ENCODE results near the gene DPP6. TPM values are rescaled to one million over a fixed set of nuclear protein-coding genes. Genes with fewer than 3 reads are reported as not detected.
"Not testable (repeated sequence)": the region's sequence is repeated elsewhere in the genome, so short reads cannot be mapped to it uniquely, and the experiment has no call there.

Gene DPP6
- not detected for total RNA-seq

DNA sequence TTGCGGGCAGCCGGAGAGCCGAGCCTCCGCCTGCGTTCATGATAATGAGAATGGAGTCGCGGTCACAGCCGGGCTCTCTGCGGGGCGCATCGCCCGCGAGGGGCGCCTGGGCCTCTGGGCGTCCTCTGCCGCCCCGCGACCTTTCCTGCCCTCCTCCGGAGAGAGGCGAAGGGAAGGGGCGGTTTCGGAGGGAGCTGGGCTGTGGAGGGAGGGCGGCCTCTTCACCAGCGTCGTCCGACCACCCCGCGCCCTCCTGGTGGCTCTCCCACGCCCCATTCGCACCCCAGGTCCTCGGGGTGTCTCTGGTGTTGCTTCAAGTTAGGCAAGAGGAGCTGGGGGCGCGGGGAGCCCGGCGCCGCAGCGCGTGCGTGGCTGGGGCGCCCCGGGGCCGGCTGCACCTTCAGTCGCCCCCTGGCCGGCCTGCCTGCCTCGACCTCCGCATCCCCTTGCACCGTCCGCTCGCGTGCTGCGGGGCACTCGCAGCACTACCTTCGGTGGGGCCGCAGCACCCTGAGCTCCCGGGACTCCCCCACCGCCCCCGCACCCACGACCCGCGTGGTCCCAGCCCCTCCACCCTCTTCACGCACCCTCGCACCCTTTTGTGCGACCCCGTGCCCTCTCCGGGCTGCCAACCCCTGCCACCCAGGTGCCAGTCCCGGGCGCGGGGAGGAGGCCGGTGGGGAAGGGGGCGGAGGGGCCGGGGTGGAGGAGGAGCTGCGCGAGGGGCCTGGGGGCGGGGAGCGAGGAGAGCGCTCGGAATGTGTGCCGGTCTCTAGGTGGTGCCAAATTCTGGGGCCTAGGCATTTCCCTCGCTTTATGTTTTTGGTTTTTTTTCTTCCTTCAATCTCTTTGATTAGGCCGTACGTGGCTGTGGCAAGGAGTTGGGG, at the start of gene DPP6:
Gene DPP6, plus strand, starts transcription at position 756 of the 887 bp plus-strand sequence.
- ATAC-seq (replicated peaks in 1 of 2); H3K27me3 Mint-ChIP-seq (ENCODE audit: low read depth); H3K4me1 Mint-ChIP-seq (ENCODE audit: low read depth); H3K36me3 Mint-ChIP-seq (ENCODE audit: insufficient read depth in 2 of 2); DNase-seq; H3K9me3 Mint-ChIP-seq; H3K27ac Mint-ChIP-seq; H3K4me3 Mint-ChIP-seq: not testable (repeated sequence)

GRCh38 chr7:154009423-154009911, 42.7 kb upstream of the DPP6 start:
- not testable (repeated sequence) for H3K36me3 Mint-ChIP-seq (ENCODE audit: insufficient read depth in 2 of 2); H3K9me3 Mint-ChIP-seq; H3K4me3 Mint-ChIP-seq; H3K4me1 Mint-ChIP-seq (ENCODE audit: low read depth); DNase-seq; ATAC-seq (replicated peaks in 1 of 2); H3K27me3 Mint-ChIP-seq (ENCODE audit: low read depth); H3K27ac Mint-ChIP-seq

GRCh38 chr7:154010726-154011568, 41.3 kb upstream of the DPP6 start:
- H3K27me3 Mint-ChIP-seq (ENCODE audit: low read depth); H3K27ac Mint-ChIP-seq: not testable (repeated sequence)

GRCh38 chr7:154012800-154013199, 39.4 kb upstream of the DPP6 start:
- H3K4me3 Mint-ChIP-seq; ATAC-seq (replicated peaks in 1 of 2): not testable (repeated sequence)

More at GRCh38 chr7:154010726-154011568, 41.3 kb upstream of the DPP6 start:
- ATAC-seq (replicated peaks in 1 of 2); H3K9me3 Mint-ChIP-seq; DNase-seq; H3K36me3 Mint-ChIP-seq (ENCODE audit: insufficient read depth in 2 of 2); H3K4me3 Mint-ChIP-seq; H3K4me1 Mint-ChIP-seq (ENCODE audit: low read depth): not testable (repeated sequence)

GRCh38 chr7:154015636-154016035, 36.6 kb upstream of the DPP6 start:
- H3K27ac Mint-ChIP-seq; H3K36me3 Mint-ChIP-seq (ENCODE audit: insufficient read depth in 2 of 2); H3K4me1 Mint-ChIP-seq (ENCODE audit: low read depth); ATAC-seq (replicated peaks in 1 of 2); DNase-seq; H3K4me3 Mint-ChIP-seq; H3K9me3 Mint-ChIP-seq; H3K27me3 Mint-ChIP-seq (ENCODE audit: low read depth): not testable (repeated sequence)

More at GRCh38 chr7:154012800-154013199, 39.4 kb upstream of the DPP6 start:
- not testable (repeated sequence) for DNase-seq; H3K9me3 Mint-ChIP-seq; H3K36me3 Mint-ChIP-seq (ENCODE audit: insufficient read depth in 2 of 2); H3K27ac Mint-ChIP-seq; H3K27me3 Mint-ChIP-seq (ENCODE audit: low read depth); H3K4me1 Mint-ChIP-seq (ENCODE audit: low read depth)

DNA sequence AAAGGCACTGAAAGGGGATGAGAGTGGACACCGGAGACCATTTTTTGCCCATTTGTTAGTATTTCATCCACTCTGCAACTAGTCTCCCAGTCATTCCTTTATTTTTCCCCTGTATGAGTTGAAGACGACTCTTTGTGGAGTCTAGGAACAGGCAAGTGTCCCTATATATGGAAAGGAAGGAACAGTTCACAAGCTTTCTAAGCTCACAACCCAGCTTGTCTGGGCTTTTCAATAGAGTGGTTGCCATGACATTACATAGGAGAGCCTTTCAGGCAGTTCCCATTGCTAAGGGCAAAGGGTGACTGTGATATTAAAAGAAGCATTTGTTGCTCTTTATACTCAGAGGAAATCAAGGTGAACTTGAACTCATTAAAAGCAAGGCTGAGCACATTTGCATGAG, 33.8 kb upstream of the DPP6 start:
- not testable (repeated sequence) for H3K4me1 Mint-ChIP-seq (ENCODE audit: low read depth); H3K27me3 Mint-ChIP-seq (ENCODE audit: low read depth); ATAC-seq (replicated peaks in 1 of 2); H3K36me3 Mint-ChIP-seq (ENCODE audit: insufficient read depth in 2 of 2); DNase-seq; H3K4me3 Mint-ChIP-seq; H3K27ac Mint-ChIP-seq
- peaks cover 4 to 10% of the 10 kb centered on the region in 2 donors for H3K9me3 Mint-ChIP-seq

GRCh38 chr7:154027805-154028204, 24.4 kb upstream of the DPP6 start:
- not testable (repeated sequence) for H3K27me3 Mint-ChIP-seq (ENCODE audit: low read depth); DNase-seq; H3K4me1 Mint-ChIP-seq (ENCODE audit: low read depth); H3K9me3 Mint-ChIP-seq; H3K4me3 Mint-ChIP-seq; ATAC-seq (replicated peaks in 1 of 2); H3K27ac Mint-ChIP-seq; H3K36me3 Mint-ChIP-seq (ENCODE audit: insufficient read depth in 2 of 2)

DNA sequence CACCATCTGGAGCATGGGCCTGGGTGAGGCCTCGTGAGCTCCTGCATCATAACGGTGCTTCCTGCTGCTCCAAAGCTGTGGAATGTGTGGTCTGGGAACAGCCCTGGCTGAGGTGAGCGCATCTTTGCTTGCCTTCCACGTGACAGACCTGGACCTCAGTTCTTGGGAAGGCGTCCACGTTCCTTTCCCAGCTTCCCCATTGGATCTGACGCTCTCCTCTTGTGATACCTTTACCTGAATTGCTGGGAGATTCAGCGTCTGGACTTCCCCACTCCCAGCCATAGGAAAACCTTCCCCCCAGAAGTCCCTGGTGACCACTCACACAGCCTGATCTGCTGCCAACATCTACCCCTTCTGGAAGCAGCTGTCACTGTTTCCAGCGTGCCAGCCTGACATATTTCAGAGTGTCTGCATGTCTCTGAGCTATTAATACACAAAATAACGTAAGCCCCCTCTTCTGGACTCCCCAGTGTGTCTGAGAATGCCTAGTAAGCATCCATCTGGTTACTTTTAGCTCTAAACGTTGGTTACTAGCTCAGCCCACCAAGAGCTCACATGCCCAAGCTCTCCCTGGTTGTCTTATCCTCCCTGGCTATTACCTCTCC, 21.6 kb upstream of the DPP6 start:
- H3K27me3 Mint-ChIP-seq (ENCODE audit: low read depth); DNase-seq; H3K36me3 Mint-ChIP-seq (ENCODE audit: insufficient read depth in 2 of 2); H3K4me1 Mint-ChIP-seq (ENCODE audit: low read depth); H3K27ac Mint-ChIP-seq; H3K4me3 Mint-ChIP-seq; ATAC-seq (replicated peaks in 1 of 2); H3K9me3 Mint-ChIP-seq: not testable (repeated sequence)

DNA sequence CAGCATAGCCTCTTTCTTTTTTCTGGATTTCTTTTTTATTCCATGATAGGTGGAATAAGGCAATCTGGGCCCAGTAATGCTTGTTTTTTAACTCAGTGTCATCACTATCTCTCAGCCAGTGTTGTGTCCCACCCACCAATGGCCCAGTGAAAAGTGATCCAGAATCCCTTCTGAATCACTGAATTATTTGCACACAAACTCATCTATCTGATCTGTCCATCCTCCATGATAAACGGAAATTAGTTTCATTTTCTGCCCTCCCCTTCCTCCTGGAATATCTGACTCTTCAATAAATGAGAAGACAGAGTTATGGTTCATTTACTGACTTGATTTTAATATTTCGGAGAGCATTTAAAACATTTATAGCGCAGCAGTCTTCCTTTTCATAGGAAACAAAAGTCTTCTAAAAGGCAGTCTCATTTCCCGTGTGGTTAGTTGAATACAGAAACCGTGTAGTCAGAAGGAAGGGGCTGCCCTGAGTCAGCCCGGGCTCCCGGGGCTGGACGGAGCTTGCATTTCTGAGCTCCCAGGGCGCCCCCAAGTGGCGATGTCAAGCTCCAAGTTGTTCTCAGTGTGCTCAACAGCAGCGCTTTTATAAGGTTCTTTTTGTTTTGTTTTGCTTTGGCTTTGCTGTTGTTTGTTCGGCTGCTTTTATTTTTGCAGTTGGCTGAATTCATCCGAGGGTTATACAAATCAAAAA, 12.6 kb upstream of the DPP6 start:
- H3K4me3 Mint-ChIP-seq; H3K27me3 Mint-ChIP-seq (ENCODE audit: low read depth); H3K9me3 Mint-ChIP-seq; H3K4me1 Mint-ChIP-seq (ENCODE audit: low read depth); H3K27ac Mint-ChIP-seq; H3K36me3 Mint-ChIP-seq (ENCODE audit: insufficient read depth in 2 of 2): not testable (repeated sequence)
- DNase-seq (peak in 1 of 2 donors; percentile 70), ATAC-seq (replicated peaks in 1 of 2) (peak; percentile 100)

DNA sequence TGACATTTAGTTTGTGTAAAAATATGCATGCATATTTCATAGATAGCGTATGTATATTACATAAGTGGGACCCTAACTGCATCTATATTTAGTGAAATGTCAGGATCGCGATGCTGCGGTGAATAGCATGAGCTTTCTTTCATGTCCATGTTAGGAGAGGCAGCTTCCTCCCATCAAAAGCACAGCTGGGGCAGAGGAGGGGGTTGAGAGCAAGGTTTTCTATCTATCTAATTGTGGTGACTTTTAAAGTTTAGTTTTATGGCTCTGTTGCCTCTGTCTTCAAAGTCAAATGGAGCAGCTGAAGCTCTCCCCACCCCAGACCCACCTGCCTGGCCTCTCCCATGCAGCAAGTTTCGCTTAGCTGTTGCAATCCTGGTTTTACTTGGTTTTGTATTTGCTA, 1.8 kb upstream of the DPP6 start:
- not testable (repeated sequence) for H3K4me3 Mint-ChIP-seq; DNase-seq; ATAC-seq (replicated peaks in 1 of 2); H3K4me1 Mint-ChIP-seq (ENCODE audit: low read depth); H3K27ac Mint-ChIP-seq; H3K36me3 Mint-ChIP-seq (ENCODE audit: insufficient read depth in 2 of 2); H3K9me3 Mint-ChIP-seq; H3K27me3 Mint-ChIP-seq (ENCODE audit: low read depth)

- not testable (repeated sequence) for H3K9me3 Mint-ChIP-seq; H3K4me1 Mint-ChIP-seq (ENCODE audit: low read depth); H3K36me3 Mint-ChIP-seq (ENCODE audit: insufficient read depth in 2 of 2); H3K4me3 Mint-ChIP-seq; H3K27me3 Mint-ChIP-seq (ENCODE audit: low read depth); H3K27ac Mint-ChIP-seq; DNase-seq
- peak; percentile 85 for ATAC-seq (replicated peaks in 1 of 2)
Measured at GRCh38 chr7:154051006-154051642, 1.1 kb upstream of the DPP6 start.

- not testable (repeated sequence) for H3K36me3 Mint-ChIP-seq (ENCODE audit: insufficient read depth in 2 of 2); ATAC-seq (replicated peaks in 1 of 2); H3K9me3 Mint-ChIP-seq; H3K4me3 Mint-ChIP-seq; H3K27ac Mint-ChIP-seq; H3K4me1 Mint-ChIP-seq (ENCODE audit: low read depth); H3K27me3 Mint-ChIP-seq (ENCODE audit: low read depth); DNase-seq
Measured at GRCh38 chr7:154052530-154053252, 493 bp downstream of the DPP6 start.
